ENCODE data around the gene FLNA.

DNA sequence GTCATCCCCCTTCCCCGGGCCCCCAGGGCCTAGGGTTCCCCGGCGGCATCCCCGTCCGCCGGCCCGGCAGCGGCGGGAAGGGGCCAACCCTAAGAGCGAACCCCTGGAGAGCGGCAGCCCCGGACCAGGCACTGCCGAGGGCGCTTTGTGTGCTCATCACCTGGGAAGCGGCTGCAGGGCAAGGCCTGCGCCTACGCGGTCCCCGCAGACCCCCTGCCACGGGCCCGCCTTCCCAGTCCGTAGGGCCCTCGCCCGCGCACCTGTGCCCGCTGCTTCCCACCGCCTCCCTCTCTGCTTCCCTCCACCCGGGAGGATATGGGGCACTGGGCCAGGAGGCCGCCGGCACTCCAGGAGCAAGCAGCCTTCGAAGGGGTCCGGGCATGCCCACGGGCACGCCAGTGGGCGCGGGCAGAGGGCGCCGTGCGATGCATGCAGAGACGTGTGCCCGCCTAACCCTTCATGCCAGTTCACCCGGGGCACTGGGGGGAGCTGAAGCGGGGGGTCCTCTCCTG is 2.6 kb downstream of the FLNA start:
- TF ChIP-seq, protein P1, sequence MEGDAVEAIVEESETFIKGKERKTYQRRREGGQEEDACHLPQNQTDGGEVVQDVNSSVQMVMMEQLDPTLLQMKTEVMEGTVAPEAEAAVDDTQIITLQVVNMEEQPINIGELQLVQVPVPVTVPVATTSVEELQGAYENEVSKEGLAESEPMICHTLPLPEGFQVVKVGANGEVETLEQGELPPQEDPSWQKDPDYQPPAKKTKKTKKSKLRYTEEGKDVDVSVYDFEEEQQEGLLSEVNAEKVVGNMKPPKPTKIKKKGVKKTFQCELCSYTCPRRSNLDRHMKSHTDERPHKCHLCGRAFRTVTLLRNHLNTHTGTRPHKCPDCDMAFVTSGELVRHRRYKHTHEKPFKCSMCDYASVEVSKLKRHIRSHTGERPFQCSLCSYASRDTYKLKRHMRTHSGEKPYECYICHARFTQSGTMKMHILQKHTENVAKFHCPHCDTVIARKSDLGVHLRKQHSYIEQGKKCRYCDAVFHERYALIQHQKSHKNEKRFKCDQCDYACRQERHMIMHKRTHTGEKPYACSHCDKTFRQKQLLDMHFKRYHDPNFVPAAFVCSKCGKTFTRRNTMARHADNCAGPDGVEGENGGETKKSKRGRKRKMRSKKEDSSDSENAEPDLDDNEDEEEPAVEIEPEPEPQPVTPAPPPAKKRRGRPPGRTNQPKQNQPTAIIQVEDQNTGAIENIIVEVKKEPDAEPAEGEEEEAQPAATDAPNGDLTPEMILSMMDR (IDR thresholded peaks at IDR 0.05 in 4 of 5, conservative IDR thresholded peaks at IDR 0.05 in 1 of 5): no peak
- no peak for TF ChIP-seq POLR2A (IDR thresholded peaks at IDR 0.05)
